A673 (cell line): Measurements from ENCODE around the gene RNU7-1.

Experiments used
- CTCF ChIP-seq: fragments of 300-800, 200-600 bp; sonication (generic); conservative IDR thresholded peaks from 2 replicates; pipeline ENCODE4 v1.5.1; 2017; ENCODE audit warnings: low read depth, mild to moderate bottlenecking, antibody characterized with exemption, low read length, moderate library complexity, mixed read lengths
- EZH2 ChIP-seq: fragments of 200-600 bp; sonication (generic); IDR thresholded peaks from 2 replicates; pipeline ENCODE4 v1.6.1; 2017; ENCODE audit warnings: borderline replicate concordance, low read depth, mild to moderate bottlenecking, mixed read lengths, antibody characterized with exemption, low read length; ENCODE audit not compliant: poor library complexity, severe bottlenecking

GRCh38 chr12:6960593-6961277, 17.1 kb downstream of the RNU7-1 start:
- TF ChIP-seq CTCF (no peak), EZH2 (no peak)
